Measurements from ENCODE around the gene ESPN. TPM values are rescaled to one million over a fixed set of nuclear protein-coding genes. Genes with fewer than 3 reads are reported as not detected.

Gene ESPN
- total and polyA plus RNA-seq, 2 of the 4 experiments (the other 2 are of a cell fraction): under 0.01 to 0.02 TPM

DNA sequence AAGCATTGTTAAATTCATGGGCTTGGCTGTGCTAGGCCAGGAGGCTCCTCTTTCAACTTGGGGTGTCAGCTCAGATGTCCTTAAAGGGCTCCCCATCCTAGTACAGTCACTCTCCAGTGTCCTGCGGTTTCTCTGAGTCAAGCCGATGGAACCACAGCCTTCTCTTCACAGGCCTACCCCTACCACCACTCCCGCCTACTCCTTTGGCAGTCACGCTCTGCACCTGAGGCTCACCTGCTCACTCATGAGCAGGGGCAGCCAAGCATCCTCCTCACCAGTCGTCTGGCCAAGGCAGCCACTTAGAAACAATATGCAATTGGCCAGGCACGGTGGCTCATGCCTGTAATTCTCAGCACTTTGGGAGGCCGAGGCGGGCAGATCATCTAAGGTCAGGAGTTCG is 34.6 kb upstream of the ESPN start:
- Histone ChIP-seq H3K4me1 (ENCODE audit: control insufficient read depth, insufficient read depth, low read length) (peaks cover 16% of the 10 kb centered on the region), H3K9me3 (ENCODE audit: control insufficient read depth, insufficient read depth, low read length) (no peaks in the 10 kb centered on the region), H3K27me3 (ENCODE audit: control insufficient read depth, insufficient read depth, low read length) (no peaks in the 10 kb centered on the region), H2AK9ac (replicated peaks; ENCODE audit: low read depth, low read length, poor library complexity) (no peak overlapping the region), H2AFZ (replicated peaks; ENCODE audit: low read length, poor library complexity) (no peak overlapping the region), H4K20me1 (ENCODE audit: insufficient read depth, low read length) (peaks cover 14% of the 10 kb centered on the region; the same call in 1 of the 2 replicates), H2BK20ac (ENCODE audit: low read depth, low read length) (no peak overlapping the region), H2BK120ac (ENCODE audit: low read depth, low read length) (no peak overlapping the region), H4K91ac (ENCODE audit: insufficient read depth, low read depth, low read length) (no peak overlapping the region), H3K56ac (ENCODE audit: extremely low read depth, insufficient read depth, low read length) (no peak overlapping the region), H3K14ac (replicated peaks; ENCODE audit: low read depth, low read length) (no peak overlapping the region), H3K18ac (ENCODE audit: low read depth, low read length) (no peak overlapping the region), H2BK15ac (ENCODE audit: low read depth, low read length) (no peak overlapping the region), H3K27ac (ENCODE audit: insufficient read depth, low read length) (no peak overlapping the region), H3K4me3 (ENCODE audit: insufficient read depth, low read depth, low read length) (no peak overlapping the region), H3K4ac (ENCODE audit: low read depth, low read length) (no peak overlapping the region), H3K9me1 (ENCODE audit: insufficient read depth, low read length) (peaks cover 11% of the 10 kb centered on the region), H2BK5ac (ENCODE audit: low read depth, low read length, poor library complexity, severe bottlenecking) (no peak overlapping the region), H4K5ac (ENCODE audit: low read depth, low read length) (no peak overlapping the region), H3K9ac (ENCODE audit: low read depth, low read length) (no peak overlapping the region), H3K36me3 (ENCODE audit: control insufficient read depth, insufficient read depth, low read length) (no peaks in the 10 kb centered on the region), H3K23ac (ENCODE audit: low read depth, low read length) (no peak overlapping the region), H3K4me2 (ENCODE audit: low read depth, low read length) (no peak overlapping the region), H4K8ac (ENCODE audit: low read depth in 2 of 2, low read length in 2 of 2) (no peak overlapping the region), H3K79me1 (ENCODE audit: low read depth in 1 of 2, low read length in 2 of 2) (peaks cover 5 to 57% of the 10 kb centered on the region in 2 experiments), H2AK5ac (ENCODE audit: low read depth, low read length) (no peak overlapping the region)
- dilution Hi-C loops (cut with HindIII; ENCODE audit: low sequenced_read_pairs, unreplicated experiment) (no loop called here), in situ Hi-C loops (cut with MboI; ENCODE audit: low sequenced_read_pairs) (no loop called here), intact Hi-C loops (cut with micrococcal nuclease) (no loop called here)
- WGBS, 2 experiments (ENCODE audit: extremely low coverage in 2 of 2, insufficient read length in 1 of 2): 96% methylated on average over 4 of the region's 9 CpGs; no CpG with 5 or more reads in 1 of the 2 experiments
- no TSS peak for BruUV-seq (replicated peaks)
- no peak for ATAC-seq (ENCODE audit: low read depth)
- CTCF ChIA-PET: no interaction called here
- POLR2A ChIA-PET (ENCODE audit: unreplicated experiment): no interaction called here
- TF ChIP-seq MAZ (IDR thresholded peaks at IDR 0.05; ENCODE audit: borderline replicate concordance, low read depth, low read length) (no peak), POLR2A (IDR thresholded peaks at IDR 0.05; ENCODE audit: low read depth, low read length) (no peak), NFE2L2 (IDR thresholded peaks at IDR 0.05; ENCODE audit: low read depth, low read length) (no peak), RFX5 (IDR thresholded peaks at IDR 0.05; ENCODE audit: low read depth, low read length) (no peak), FOS (IDR thresholded peaks at IDR 0.05; ENCODE audit: low read depth, low read length) (no peak), RCOR1 (IDR thresholded peaks at IDR 0.05; ENCODE audit: insufficient replicate concordance, low read length) (no peak), CHD1 (IDR thresholded peaks at IDR 0.05; ENCODE audit: low read depth, low read length) (no peak), BHLHE40 (IDR thresholded peaks at IDR 0.05; ENCODE audit: low read depth, low read length) (no peak), MAFK (IDR thresholded peaks at IDR 0.05; ENCODE audit: low read depth, low read length) (no peak), SMC3 (IDR thresholded peaks at IDR 0.05; ENCODE audit: low read depth, low read length) (no peak), RAD21 (IDR thresholded peaks at IDR 0.05; ENCODE audit: low read length) (no peak)
- TF ChIP-seq, protein P1, sequence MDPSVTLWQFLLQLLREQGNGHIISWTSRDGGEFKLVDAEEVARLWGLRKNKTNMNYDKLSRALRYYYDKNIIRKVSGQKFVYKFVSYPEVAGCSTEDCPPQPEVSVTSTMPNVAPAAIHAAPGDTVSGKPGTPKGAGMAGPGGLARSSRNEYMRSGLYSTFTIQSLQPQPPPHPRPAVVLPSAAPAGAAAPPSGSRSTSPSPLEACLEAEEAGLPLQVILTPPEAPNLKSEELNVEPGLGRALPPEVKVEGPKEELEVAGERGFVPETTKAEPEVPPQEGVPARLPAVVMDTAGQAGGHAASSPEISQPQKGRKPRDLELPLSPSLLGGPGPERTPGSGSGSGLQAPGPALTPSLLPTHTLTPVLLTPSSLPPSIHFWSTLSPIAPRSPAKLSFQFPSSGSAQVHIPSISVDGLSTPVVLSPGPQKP (IDR thresholded peaks at IDR 0.05; ENCODE audit: borderline replicate concordance, low read depth, low read length): no peak
- TF ChIP-seq, protein P2, sequence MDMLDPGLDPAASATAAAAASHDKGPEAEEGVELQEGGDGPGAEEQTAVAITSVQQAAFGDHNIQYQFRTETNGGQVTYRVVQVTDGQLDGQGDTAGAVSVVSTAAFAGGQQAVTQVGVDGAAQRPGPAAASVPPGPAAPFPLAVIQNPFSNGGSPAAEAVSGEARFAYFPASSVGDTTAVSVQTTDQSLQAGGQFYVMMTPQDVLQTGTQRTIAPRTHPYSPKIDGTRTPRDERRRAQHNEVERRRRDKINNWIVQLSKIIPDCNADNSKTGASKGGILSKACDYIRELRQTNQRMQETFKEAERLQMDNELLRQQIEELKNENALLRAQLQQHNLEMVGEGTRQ (IDR thresholded peaks at IDR 0.05; ENCODE audit: low read depth, low read length): no peak
- no peak for DNase-seq
